GM18909 (cell line): ENCODE data around the gene SEC14L5.
"Not testable (repeated sequence)": the region's sequence is repeated elsewhere in the genome, so short reads cannot be mapped to it uniquely, and the experiment has no call there.

ENCODE experiments used
- ATAC-seq: cut with Tn5 transposase; IDR thresholded peaks from one replicate; pipeline ENCODE4 v1.9.1; 2021; ENCODE audit warnings: mild to moderate bottlenecking; ENCODE audit not compliant: unreplicated experiment, poor library complexity

Gene SEC14L5

GRCh38 chr16:4928227-4928626 lies 29.9 kb upstream of the SEC14L5 start:
- no peak for ATAC-seq

GRCh38 chr16:4929619-4930018 lies 28.5 kb upstream of the SEC14L5 start:
- not testable (repeated sequence) for ATAC-seq

- ATAC-seq: no peak
Observed at GRCh38 chr16:4931381-4931780, 26.7 kb upstream of the SEC14L5 start.

- ATAC-seq: no peak
Observed at GRCh38 chr16:4933433-4933832, 24.7 kb upstream of the SEC14L5 start.

GRCh38 chr16:4933871-4934395 lies 24.2 kb upstream of the SEC14L5 start:
- no peak for ATAC-seq

- ATAC-seq: no peak
Observed at GRCh38 chr16:4934591-4934990, 23.5 kb upstream of the SEC14L5 start.

GRCh38 chr16:4935241-4935855 lies 22.8 kb upstream of the SEC14L5 start:
- no peak for ATAC-seq

GRCh38 chr16:4936181-4936990 lies 21.7 kb upstream of the SEC14L5 start:
- ATAC-seq: no peak

- no peak for ATAC-seq
Observed at GRCh38 chr16:4936991-4937781, 20.9 kb upstream of the SEC14L5 start, which contains the start of gene PPL. PPL (minus strand) TSS chr16:4937148; CDS start chr16:4937045, 103 bp downstream.

GRCh38 chr16:4937782-4938682 lies 20.1 kb upstream of the SEC14L5 start:
- ATAC-seq: no peak

GRCh38 chr16:4938683-4939030 lies 19.5 kb upstream of the SEC14L5 start:
- ATAC-seq: no peak

GRCh38 chr16:4940719-4941118 lies 17.4 kb upstream of the SEC14L5 start:
- ATAC-seq: no peak

- ATAC-seq: no peak
Observed at GRCh38 chr16:4942481-4942880, 15.6 kb upstream of the SEC14L5 start.

- ATAC-seq: no peak
Observed at GRCh38 chr16:4944333-4945281, 13.5 kb upstream of the SEC14L5 start.

- ATAC-seq: no peak
Observed at GRCh38 chr16:4945560-4946502, 12.3 kb upstream of the SEC14L5 start.

- ATAC-seq: no peak
Observed at GRCh38 chr16:4946917-4947316, 11.2 kb upstream of the SEC14L5 start.

- no peak for ATAC-seq
Observed at GRCh38 chr16:4947722-4948503, 10.2 kb upstream of the SEC14L5 start.
